H9 (cell line): ENCODE results near the gene RBM4B. TPM values are rescaled to one million over a fixed set of nuclear protein-coding genes. Genes with fewer than 3 reads are reported as not detected.

Source experiments
- DNase-seq: peaks from one replicate; pipeline ENCODE4 v3.0.0-alpha.2; 2017
- H2AFZ ChIP-seq: one replicate; pipeline ENCODE4 v1.6.1; 2013; ENCODE audit warnings: mild to moderate bottlenecking, low read length, control low read depth, moderate library complexity
- H2AK5ac ChIP-seq: 2 replicates; pipeline ENCODE4 v1.6.1; 2013; ENCODE audit warnings: low read length, control low read depth, mixed read lengths; ENCODE audit not compliant: insufficient read length
- H2BK120ac ChIP-seq: one replicate; pipeline ENCODE4 v1.6.1; 2013; ENCODE audit warnings: low read depth, mild to moderate bottlenecking, low read length, control low read depth, inconsistent platforms; ENCODE audit not compliant: poor library complexity, severe bottlenecking
- H2BK12ac ChIP-seq: 2 replicates; pipeline ENCODE4 v1.6.1; 2013; ENCODE audit warnings: low read length, control low read depth, mixed read lengths, low read depth; ENCODE audit not compliant: insufficient read length
- H2BK15ac ChIP-seq: 2 replicates; pipeline ENCODE4 v1.6.1; 2013; ENCODE audit warnings: low read depth, low read length, control low read depth
- H2BK20ac ChIP-seq: one replicate; pipeline ENCODE4 v1.6.1; 2013; ENCODE audit warnings: low read depth, mild to moderate bottlenecking, low read length, control low read depth, inconsistent platforms; ENCODE audit not compliant: poor library complexity, severe bottlenecking
- H2BK5ac ChIP-seq: 2 replicates; pipeline ENCODE4 v1.6.1; 2013; ENCODE audit warnings: low read length, control low read depth, mixed read lengths; ENCODE audit not compliant: insufficient read length
- H3K14ac ChIP-seq: 2 replicates; pipeline ENCODE4 v1.6.1; 2013; ENCODE audit warnings: low read length, control low read depth; ENCODE audit not compliant: insufficient read depth
- H3K18ac ChIP-seq: 2 replicates; pipeline ENCODE4 v1.6.1; 2013; ENCODE audit warnings: low read depth, mild to moderate bottlenecking, mixed read lengths, low read length, control low read depth; ENCODE audit not compliant: insufficient read length
- H3K23ac ChIP-seq: 2 replicates; pipeline ENCODE4 v1.6.1; 2013; ENCODE audit warnings: low read length, control low read depth, mixed read lengths, low read depth; ENCODE audit not compliant: insufficient read length
- H3K23me2 ChIP-seq: 2 replicates; pipeline ENCODE4 v1.6.1; 2013; ENCODE audit warnings: low read depth, mild to moderate bottlenecking, mixed read lengths, low read length, control low read depth; ENCODE audit not compliant: insufficient read length, poor library complexity, severe bottlenecking
- H3K27ac ChIP-seq: 2 replicates; pipeline ENCODE4 v1.5.1; 2013; ENCODE audit warnings: low read length, control low read depth, mixed read lengths, low read depth; ENCODE audit not compliant: insufficient read length
- H3K27me3 ChIP-seq: 2 replicates; pipeline ENCODE4 v1.6.1; 2013; ENCODE audit warnings: low read length, control low read depth, inconsistent platforms; ENCODE audit not compliant: insufficient read depth
- H3K4ac ChIP-seq: 2 replicates; pipeline ENCODE4 v1.6.1; 2013; ENCODE audit warnings: low read depth, mild to moderate bottlenecking, control low read depth, inconsistent platforms, low read length, moderate library complexity
- H3K4me1 ChIP-seq: 2 replicates; pipeline ENCODE4 v1.6.1; 2013; ENCODE audit warnings: low read length, control low read depth, inconsistent platforms; ENCODE audit not compliant: insufficient read depth
- H3K4me2 ChIP-seq: 2 replicates; pipeline ENCODE4 v1.6.1; 2013; ENCODE audit warnings: low read length, control low read depth, mixed read lengths; ENCODE audit not compliant: insufficient read length, insufficient read depth
- H3K56ac ChIP-seq: 2 replicates; pipeline ENCODE4 v1.6.1; 2013; ENCODE audit warnings: low read depth, mild to moderate bottlenecking, mixed read lengths, low read length, control low read depth; ENCODE audit not compliant: insufficient read length
- H3K79me1 ChIP-seq: 2 replicates; pipeline ENCODE4 v1.6.1; 2013; ENCODE audit warnings: low read depth, mild to moderate bottlenecking, moderate library complexity, low read length, control low read depth, inconsistent platforms; ENCODE audit not compliant: insufficient read depth, poor library complexity, severe bottlenecking
- H3K79me2 ChIP-seq: 2 replicates; pipeline ENCODE4 v1.6.1; 2013; ENCODE audit warnings: low read length, control low read depth, inconsistent platforms; ENCODE audit not compliant: insufficient read depth
- H3K9ac ChIP-seq: 2 replicates; pipeline ENCODE4 v1.6.1; 2013; ENCODE audit warnings: low read length, control low read depth, mixed read lengths; ENCODE audit not compliant: insufficient read length; ENCODE audit errors: extremely low read depth
- H3K9me3 ChIP-seq: one replicate; pipeline ENCODE4 v1.6.1; 2013; ENCODE audit warnings: low read depth, low read length, inconsistent platforms; ENCODE audit not compliant: control insufficient read depth
- H3T11ph ChIP-seq: one replicate; pipeline ENCODE4 v1.6.1; 2013; ENCODE audit warnings: mild to moderate bottlenecking, low read length, control low read depth, inconsistent platforms
- H4K20me1 ChIP-seq: one replicate; pipeline ENCODE4 v1.6.1; 2013; ENCODE audit not compliant: control insufficient read depth, insufficient read length, insufficient read depth
- H4K5ac ChIP-seq: 2 replicates; pipeline ENCODE4 v1.6.1; 2013; ENCODE audit warnings: low read depth, mild to moderate bottlenecking, mixed read lengths, low read length, control low read depth; ENCODE audit not compliant: insufficient read length
- H4K8ac ChIP-seq: replicated peaks from 2 replicates; pipeline ENCODE4 v1.6.1; 2013; ENCODE audit warnings: low read length, control low read depth, mixed read lengths, low read depth; ENCODE audit not compliant: insufficient read length
- H4K91ac ChIP-seq: 2 replicates; pipeline ENCODE4 v1.6.1; 2013; ENCODE audit warnings: low read depth, mild to moderate bottlenecking, moderate library complexity, mixed read lengths, low read length, control low read depth; ENCODE audit not compliant: insufficient read length
- H3K27ac Mint-ChIP-seq, 3 experiments: 2 replicates in 2 of 3; 3 replicates in 1 of 3; pipeline ENCODE4 v1.8.0; 2020 to 2021; ENCODE audit warnings: mixed read lengths in 3 of 3, mild to moderate bottlenecking in 1 of 3, moderate library complexity in 1 of 3
- H3K27me3 Mint-ChIP-seq: 2 replicates; pipeline ENCODE4 v1.8.0; 2021; ENCODE audit warnings: low read depth, mild to moderate bottlenecking, moderate library complexity, mixed read lengths
- H3K36me3 Mint-ChIP-seq, 3 experiments: 2 replicates in 2 of 3; 3 replicates in 1 of 3; pipeline ENCODE4 v1.8.0; 2020 to 2021; ENCODE audit warnings: low read depth in 3 of 3, mixed read lengths in 3 of 3; ENCODE audit not compliant: insufficient read depth in 1 of 3
- H3K4me1 Mint-ChIP-seq, 2 experiments: 2 replicates each; pipeline ENCODE4 v1.8.0; 2020; ENCODE audit warnings: mixed read lengths in 2 of 2
- H3K4me3 Mint-ChIP-seq, 2 experiments: 2 replicates in 1 of 2; 3 replicates in 1 of 2; pipeline ENCODE4 v1.8.0; 2020 to 2021; ENCODE audit warnings: mild to moderate bottlenecking in 2 of 2, mixed read lengths in 2 of 2, moderate library complexity in 1 of 2
- H3K9me3 Mint-ChIP-seq, 2 experiments: 2 replicates in 1 of 2; 3 replicates in 1 of 2; pipeline ENCODE4 v1.8.0; 2020; ENCODE audit warnings: mild to moderate bottlenecking in 2 of 2, mixed read lengths in 2 of 2, moderate library complexity in 1 of 2
- WGBS: extraction: QIAGEN DNeasy Blood & Tissue Kit; methylation state at CpG from one replicate; pipeline ENCODE4 v1.1.7; 2013; ENCODE audit warnings: missing lambda C conversion rate, low lambda C conversion rate, mixed read lengths; ENCODE audit not compliant: insufficient read length; ENCODE audit errors: extremely low coverage; 5-methylcytosine and 5-hydroxymethylcytosine counted together
- total RNA-seq: library from RNA; stranded (reverse); gene quantifications from 2 replicates; pipeline ENCODE4 v1.2.1, GENCODE V29; 2021
- TF ChIP-seq, protein P1 (sequence below): fragments of 200-600 bp; sonication (generic); conservative IDR thresholded peaks from 3 replicates; pipeline ENCODE4 v1.8.0; 2021; ENCODE audit warnings: antibody characterized with exemption, mild to moderate bottlenecking

Gene RBM4B
- total RNA-seq, 1 experiment from 2014 or later, result 34.0 TPM

DNA sequence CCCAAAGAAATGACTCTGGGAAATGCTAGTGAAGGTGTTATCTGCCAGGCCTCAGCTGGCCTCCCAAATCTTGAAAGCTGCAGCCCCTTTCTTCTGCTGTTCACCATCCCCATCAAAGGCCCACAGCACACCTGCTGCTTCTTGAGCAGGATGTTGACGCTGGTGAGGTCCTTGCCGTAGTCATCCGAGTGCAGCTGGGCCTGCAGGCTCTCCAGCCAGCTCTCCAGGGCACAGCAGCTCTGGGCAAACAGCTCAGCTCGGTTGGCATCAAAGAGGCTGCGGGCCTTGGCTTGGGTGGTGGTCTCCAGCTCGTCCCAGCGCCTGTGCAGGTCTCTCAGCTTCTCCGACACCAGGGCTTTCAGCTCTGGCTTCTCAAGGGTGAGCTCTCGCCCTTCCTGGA, 18.5 kb upstream of the RBM4B start:
- Histone ChIP-seq H3K23ac (no peak overlapping the region), H3K9ac (no peak overlapping the region), H3K4ac (no peak overlapping the region), H4K5ac (no peak overlapping the region), H3K18ac (no peak overlapping the region), H4K91ac (no peak overlapping the region), H3K23me2 (no peaks in the 10 kb centered on the region), H2AFZ (no peak overlapping the region), H2BK20ac (no peak overlapping the region), H3K4me1 (no peaks in the 10 kb centered on the region), H3K79me1 (no peaks in the 10 kb centered on the region), H3K79me2 (no peaks in the 10 kb centered on the region), H3K27me3 (no peaks in the 10 kb centered on the region), H4K20me1 (no peaks in the 10 kb centered on the region), H3K27ac (no peak overlapping the region), H2BK5ac (no peak overlapping the region), H3K56ac (no peak overlapping the region), H3T11ph (no peak overlapping the region), H3K9me3 (no peaks in the 10 kb centered on the region), H3K4me2 (no peak overlapping the region), H2BK12ac (no peak overlapping the region), H2AK5ac (no peak overlapping the region), H3K14ac (no peak overlapping the region), H2BK15ac (no peak overlapping the region), H4K8ac (no peak overlapping the region), H2BK120ac (no peak overlapping the region)
- TF ChIP-seq, protein P1, sequence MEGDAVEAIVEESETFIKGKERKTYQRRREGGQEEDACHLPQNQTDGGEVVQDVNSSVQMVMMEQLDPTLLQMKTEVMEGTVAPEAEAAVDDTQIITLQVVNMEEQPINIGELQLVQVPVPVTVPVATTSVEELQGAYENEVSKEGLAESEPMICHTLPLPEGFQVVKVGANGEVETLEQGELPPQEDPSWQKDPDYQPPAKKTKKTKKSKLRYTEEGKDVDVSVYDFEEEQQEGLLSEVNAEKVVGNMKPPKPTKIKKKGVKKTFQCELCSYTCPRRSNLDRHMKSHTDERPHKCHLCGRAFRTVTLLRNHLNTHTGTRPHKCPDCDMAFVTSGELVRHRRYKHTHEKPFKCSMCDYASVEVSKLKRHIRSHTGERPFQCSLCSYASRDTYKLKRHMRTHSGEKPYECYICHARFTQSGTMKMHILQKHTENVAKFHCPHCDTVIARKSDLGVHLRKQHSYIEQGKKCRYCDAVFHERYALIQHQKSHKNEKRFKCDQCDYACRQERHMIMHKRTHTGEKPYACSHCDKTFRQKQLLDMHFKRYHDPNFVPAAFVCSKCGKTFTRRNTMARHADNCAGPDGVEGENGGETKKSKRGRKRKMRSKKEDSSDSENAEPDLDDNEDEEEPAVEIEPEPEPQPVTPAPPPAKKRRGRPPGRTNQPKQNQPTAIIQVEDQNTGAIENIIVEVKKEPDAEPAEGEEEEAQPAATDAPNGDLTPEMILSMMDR, result no peak
- Mint-ChIP-seq H3K9me3 (no peaks in the 10 kb centered on the region; a peak in 1 of 5 replicates), H3K4me1 (peaks cover 5 to 8% of the 10 kb centered on the region in 2 experiments; a peak in 1 of 4 replicates), H3K4me3 (no peak overlapping the region), H3K27me3 (no peaks in the 10 kb centered on the region), H3K27ac (0 out of 7 replicates have a peak overlapping the region, but pooled peaks of 1 of the 3 experiments have one; percentile 44), H3K36me3 (peaks cover 20 to 95% (median 94%) of the 10 kb centered on the region in 3 experiments; a peak in 6 of 7 replicates)
- WGBS, result no CpG with 5 or more reads among the region's 9 CpGs
- DNase-seq, result no peak
